Embryonic facial prominence (tissue), 1 donor: ENCODE results near the gene ARHGAP18.

ENCODE experiments used
- DNase-seq: peaks from one replicate; pipeline ENCODE4 v3.0.0-alpha.2; 2016; ENCODE audit errors: extremely low spot score

ARHGAP18 gene

DNA sequence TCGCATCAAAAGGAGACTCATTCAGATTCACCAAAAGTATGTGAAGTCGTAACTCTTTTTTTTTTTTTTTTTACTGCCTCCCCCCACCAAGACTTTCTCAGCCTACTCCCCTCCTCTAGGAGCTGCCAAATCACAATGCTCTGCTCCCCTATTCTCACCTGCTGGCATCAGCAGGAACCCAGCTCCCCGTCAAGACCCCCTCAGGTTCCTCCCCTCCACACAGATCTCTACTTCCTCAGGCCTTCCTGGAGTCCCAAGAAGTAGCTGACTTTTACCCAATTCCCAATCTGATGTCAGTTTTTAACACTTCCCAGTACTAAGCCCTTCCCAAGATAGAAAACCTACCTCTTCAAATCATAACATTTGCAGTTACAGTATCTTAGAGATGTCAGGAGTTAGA lies 39.3 kb downstream of the ARHGAP18 start:
- no peak for DNase-seq

DNA sequence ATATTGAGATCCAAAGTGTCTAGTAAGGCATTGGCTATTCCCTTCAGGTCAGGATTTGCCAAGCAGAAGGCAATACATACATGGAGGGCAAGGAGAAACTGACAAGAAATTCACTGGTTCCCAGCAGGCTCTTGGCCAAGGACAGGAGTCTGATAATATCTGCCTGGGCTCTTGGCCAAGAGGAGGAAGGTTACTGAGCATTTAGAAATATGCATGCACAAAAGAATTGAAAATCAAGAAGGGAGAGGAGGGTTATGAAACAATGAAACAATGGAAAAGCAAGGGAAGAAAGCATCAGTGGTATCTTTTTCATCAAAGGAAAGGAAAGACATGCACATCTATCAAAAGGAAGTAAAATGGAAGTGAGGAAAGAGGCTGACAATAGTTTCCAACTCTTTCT lies 42.4 kb downstream of the ARHGAP18 start:
- no peak for DNase-seq

DNA sequence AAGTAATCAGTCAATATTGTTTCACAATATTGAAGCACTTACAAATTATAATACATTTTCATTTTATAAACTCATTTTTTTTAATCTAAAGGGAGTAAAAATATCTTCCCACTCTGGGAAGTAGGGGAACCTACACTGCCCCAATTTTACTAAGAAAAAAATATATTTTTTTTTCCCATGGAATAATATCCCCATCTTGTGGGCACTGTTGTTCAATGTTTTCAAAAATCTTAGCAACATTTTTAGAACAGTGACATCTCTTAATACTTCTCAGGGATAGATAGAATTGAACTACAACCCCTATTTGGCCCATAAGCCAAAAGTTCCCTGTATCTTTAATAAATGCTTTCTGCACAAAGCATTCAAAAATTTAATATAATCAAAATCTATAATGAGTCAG lies 42.9 kb downstream of the ARHGAP18 start:
- DNase-seq: no peak

DNA sequence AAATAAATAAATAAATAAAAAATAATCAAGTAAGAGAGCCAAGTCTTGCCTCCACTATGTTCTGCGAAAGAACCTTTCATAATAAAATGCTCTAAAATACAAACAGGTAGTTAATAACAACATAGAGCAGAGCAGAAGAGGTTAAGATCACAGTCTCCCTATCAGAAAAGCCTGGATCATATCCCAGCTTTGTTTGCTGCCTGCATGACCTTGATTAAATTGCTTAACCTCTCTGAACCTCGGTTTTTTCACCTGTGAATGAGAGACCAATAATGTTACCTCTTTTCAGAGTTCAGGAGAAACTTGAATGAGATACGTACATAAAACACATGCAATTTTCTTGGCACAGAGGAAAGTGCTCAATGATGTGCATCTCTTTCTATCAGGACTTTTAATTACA lies 44.4 kb downstream of the ARHGAP18 start:
- DNase-seq: no peak

DNA sequence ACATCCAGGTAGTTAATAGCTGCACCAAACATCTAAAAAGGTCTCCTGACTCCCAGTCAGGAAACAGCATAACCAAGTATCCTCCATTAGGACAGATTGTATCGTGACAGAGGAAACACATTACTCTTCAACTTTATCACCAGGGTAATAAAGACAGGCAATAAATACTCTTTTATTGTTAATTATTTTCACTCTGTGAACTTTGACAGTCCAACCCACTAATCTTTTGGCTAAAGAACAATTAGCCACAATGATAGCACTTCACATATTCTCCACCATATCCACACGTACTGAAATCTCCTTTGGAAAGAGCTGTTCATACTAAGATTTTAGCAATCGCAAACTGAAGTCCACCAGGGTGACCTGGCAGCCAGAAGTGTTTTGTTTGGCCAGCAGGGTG lies 46.4 kb downstream of the ARHGAP18 start:
- no peak for DNase-seq

DNA sequence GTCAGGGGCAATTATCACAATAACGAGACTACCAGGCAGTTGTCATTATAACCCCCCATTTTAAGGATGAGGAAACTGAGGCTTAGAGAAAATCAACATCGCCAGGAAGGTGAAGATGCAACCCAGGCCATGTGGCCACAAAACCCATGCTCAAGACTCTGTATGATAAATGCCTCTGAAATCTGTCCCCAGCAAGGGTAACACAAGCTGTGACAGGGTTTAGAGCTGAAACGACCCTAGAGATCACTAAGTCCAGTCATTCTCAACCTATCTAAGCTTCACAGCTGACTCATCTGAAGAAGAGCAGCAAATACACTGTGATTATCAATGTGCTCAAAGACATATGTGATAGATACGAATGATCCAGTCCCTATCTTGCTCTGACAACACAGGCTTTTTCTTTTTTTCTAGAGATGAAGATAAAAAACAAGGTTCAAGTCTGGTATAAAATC lies 47.0 kb downstream of the ARHGAP18 start:
- DNase-seq: no peak

DNA sequence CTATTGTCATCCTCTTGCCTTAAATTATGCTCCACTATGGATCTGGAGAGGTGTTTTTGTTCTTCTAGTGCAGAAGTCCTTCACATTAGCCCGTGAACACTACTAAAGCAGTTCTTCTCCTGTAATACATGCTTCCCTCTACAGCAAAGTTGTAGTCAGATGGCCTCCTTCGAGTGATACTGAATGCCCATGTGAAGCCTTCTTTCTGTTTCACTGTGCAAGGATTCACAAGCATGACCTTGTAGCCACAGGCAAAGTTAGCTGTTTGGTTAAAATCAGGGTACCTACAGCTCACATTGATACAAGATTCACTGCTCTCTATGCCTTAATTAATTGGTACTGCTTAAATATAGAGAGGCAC lies 47.6 kb downstream of the ARHGAP18 start:
- DNase-seq: no peak

DNA sequence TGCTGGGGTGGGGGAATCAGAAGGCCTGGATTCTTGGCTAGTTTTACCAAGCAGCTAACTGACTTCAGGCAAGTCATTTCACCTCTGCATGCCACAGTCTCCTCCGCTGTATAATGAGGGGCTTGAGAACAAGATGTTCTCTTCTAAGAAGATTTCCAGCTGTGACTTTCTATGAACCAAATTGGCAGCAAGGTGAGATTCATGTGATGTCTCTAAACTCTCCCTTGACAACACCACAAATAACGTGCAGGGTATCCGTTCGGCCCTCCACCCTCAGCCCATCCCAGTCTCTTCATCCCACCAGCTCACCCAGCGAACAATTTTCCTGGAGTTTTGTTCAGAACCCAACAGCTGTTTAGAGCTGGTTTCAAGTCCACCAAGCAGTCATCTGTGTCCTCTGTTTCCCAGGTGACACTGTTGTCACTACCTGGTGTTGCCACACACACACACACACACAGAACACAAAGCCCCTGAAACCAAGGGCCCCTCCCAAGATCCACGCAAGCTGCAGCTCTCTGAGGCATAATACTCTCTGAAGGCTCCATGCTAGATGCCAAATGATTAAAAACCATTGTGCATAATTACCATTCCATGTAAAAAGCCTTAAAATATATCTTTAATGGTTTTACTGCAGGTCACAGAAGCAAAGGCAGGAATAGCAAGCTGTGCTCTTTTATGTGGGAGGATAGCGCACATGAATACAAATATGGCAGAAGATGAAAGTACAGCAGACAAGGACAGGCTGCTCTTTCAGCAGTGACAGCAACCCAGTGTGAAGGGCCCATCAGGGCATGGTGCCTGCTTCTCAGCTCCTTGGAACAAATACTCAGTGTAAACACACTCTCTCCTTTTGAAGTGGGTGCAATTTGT lies 48.2 kb downstream of the ARHGAP18 start:
- DNase-seq: no peak

DNA sequence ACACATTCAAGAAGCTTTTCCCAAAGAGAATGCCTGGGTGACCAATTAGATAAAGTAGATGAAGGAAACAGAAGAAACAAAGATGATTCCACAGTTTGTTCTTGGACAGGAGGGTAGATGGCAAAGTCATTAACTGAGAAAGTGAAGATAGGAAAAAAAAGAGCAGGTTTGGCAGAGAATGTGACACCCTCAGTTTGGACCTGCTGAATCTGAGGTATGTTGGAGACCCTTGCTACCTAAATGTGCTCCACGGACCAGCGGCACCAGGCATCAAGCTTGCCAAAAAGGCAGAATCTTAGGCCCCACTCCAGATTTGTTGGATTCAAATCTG lies 49.7 kb downstream of the ARHGAP18 start:
- no peak for DNase-seq

DNA sequence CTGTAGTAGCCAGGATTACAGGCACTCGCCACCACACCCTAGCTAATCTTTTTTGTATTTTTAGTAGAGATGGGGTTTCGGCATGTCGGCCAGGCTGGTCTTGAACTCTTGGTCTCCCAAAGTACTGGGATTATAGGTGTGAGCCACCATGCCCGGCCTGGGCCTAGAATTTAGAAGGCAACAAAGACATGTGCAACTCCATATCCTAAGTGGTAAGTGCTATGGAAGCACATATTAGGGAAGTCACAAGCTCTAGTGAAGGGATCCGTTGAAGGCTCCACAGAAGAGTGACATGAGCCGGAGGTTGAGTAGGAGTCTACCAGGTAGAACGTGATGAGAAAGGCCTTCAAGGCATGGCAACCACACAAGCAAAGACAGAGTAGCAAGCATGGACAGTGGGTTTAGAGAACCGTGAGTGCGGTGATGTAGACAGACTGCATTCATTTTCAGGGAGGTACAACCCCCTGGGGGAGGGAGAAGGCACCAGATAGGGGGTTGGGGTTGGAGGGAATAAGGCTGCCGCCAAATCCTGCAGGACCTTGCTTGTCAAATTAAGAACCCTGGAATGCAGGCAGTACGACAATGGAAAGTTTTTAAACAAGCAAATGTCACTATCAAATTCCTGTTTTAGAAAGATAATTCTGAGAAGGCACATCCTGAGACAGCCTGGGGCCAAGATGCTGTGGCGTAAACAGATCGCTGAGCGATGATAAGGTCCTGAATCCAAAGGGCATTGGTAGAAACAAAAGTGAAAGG lies 50.2 kb downstream of the ARHGAP18 start:
- DNase-seq: no peak

DNA sequence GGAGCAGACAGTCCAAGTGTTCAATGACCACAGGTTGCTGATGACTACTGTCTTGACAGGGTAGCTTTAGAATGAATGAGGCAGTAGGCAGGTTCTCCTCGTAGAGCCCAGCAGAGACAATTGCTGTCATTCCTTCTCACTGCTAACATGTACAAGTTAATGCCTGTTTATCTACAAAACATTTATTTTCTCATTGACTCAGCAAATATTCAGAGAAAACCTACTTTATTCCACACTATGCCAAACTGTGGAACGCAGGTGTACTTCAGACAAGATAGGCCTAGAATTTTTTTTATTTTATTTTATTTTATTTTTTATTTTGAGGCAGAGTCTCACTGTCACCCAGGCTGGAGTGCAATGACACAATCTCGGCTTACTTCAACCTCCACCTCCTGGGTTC lies 50.8 kb downstream of the ARHGAP18 start:
- DNase-seq: no peak

DNA sequence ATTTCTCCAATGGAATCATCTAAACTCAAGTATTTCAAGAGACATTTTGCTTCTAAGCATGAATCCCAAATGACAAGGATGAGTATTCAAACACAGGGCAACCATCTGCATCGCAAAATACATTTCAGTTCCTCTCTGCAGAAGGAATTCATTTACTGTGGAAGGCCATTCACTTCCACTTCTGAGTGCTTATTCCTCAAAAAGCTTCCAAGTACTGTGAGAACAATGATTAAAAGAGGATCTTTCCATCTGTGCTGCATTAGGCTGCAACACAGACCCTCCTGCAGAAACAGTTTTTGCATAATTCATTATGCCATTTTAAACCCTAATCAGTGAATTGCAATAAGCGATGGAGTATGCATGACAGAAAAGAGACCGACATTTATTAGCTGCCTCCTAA lies 52.5 kb downstream of the ARHGAP18 start:
- no peak for DNase-seq

DNA sequence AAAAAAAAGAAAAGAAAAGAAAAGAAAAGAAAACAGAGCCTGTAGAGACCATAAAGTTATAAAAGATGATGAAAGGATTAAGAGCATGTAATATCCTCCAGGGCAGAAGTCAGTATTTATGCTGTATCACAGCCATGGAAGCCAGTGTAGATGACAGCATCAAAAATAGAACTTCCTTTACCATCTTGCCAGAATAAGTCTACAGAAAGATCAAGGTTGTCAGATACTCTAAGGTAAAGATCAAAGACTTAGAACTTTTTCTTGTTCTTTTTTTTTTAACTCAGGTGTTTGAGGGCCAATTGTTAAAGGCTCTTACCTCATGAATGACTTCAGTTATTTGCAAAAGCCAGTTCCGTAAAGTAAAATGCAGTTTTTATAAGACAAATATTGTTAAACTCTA lies 54.6 kb downstream of the ARHGAP18 start:
- DNase-seq: no peak

DNA sequence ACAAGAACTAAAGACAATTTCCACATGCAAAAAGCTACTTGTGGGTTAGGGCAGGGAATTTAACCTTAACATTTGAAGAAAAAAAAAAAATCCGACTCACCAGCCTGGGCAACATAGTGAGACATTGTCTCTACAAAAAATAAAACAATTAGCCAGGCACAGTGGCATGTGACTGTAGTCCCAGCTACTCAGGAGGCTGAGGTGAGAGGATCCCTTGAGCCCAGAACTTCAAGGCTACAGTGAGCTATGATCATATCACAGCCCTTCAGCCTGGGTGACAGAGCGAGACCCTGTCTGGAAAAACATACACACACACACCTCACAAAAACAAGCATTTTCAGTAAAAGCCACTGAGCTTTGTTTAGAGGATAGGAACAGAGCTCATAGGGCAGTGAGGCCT lies 56.2 kb downstream of the ARHGAP18 start:
- DNase-seq: no peak

DNA sequence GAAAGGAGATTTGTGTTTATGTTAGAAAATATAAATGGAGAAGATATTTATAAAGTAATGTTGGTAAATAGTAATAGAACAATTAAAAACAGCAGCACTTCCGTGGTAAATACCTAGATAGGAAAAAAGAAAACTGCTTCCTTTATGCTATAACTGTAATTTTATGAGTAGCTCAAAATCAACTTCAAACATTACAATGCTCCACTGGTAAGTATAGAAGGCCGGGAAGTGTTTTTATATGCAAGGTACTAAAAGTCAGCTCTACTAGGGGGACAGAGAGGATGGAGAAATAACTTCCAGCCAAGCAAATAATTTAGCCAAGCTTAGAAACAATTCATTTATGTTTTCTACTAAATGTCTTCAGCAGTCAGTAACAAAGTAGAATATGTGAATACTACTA lies 56.7 kb downstream of the ARHGAP18 start:
- no peak for DNase-seq

DNA sequence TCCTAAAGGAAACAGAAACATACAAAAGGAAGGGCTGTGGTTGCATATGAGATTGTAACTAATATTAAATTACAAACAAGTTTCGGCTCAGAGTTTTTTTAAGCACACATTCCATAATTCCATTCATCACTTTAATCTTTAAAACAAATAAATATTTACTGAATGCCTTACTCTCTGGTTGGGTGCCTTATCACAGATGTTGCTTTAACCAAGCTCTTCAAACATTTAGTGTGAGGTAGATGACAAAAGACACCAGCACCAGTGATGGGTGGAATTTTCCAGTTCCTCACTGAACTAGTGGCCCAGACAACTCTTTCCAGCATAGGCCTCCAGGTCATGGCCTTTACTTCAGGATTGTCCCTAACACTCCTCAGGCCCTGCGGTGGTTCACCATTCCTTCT lies 58.7 kb downstream of the ARHGAP18 start:
- no peak for DNase-seq

DNA sequence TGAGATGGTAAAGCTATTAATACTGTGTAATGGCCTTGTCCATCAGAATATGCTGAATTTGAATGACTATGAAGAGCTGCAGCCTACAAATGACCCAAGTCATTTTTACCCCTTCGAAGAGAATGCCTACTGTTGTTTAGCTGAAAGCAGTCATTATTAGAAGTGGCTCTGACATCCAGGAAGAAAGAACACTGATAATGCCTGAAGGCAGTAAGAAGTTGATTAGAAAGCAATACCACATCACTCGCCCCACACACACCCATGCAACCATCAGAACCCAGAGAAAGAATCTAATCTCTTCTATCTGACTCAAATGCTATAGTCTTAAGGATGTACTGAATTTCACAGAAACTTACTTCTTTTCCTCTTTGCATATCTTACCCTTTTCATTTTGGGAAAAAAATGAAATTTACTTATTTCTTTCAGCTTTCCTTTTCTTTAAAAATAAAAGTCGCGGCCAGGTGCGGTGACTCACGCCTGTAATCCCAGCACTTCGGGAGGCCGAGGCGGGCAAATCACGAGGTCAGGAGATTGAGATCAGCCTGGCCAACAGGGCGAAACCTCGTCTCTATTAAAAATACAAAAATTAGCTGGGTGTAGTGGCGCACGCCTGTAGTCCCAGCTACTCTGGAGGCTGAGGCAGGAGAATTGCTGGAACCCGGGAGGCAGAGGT lies 61.0 kb downstream of the ARHGAP18 start:
- no peak for DNase-seq

DNA sequence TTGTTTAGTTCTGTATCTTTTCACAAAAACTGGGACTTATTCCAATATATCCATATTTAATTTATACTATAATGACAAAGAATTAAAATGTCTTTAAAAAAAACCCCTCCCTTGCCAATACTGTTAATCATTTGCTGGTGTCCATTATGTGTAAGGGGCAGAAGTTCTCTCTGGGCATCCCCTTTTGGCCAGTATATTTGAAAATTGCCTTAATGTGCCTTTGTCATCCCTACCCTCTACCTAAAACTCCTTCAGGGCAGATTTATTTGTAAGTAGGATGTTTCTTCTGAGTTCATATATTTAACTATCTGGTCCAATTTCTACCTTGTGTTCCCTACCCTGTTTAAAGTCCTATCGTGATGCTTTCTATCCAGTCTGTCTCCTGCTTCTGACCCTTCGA lies 62.9 kb downstream of the ARHGAP18 start:
- no peak for DNase-seq

DNA sequence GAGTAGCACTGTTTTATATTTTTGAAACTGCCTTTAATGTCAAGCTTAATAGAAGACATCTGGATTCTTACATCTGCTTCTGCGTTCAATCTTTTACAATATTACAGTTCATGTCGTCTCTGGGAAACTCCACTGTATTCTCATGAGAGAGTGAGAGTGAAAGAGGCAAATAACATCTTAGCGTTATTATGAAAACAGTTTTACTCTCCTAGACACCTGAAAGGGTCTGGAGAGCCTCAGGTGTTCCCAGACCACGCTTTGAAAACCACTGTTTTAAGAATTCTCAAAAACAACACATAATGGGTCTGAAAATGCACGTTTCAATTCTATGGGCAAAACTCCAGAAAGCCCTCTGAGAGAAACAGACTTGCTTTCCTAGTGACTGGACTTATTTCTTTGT lies 63.3 kb downstream of the ARHGAP18 start:
- DNase-seq: no peak

DNA sequence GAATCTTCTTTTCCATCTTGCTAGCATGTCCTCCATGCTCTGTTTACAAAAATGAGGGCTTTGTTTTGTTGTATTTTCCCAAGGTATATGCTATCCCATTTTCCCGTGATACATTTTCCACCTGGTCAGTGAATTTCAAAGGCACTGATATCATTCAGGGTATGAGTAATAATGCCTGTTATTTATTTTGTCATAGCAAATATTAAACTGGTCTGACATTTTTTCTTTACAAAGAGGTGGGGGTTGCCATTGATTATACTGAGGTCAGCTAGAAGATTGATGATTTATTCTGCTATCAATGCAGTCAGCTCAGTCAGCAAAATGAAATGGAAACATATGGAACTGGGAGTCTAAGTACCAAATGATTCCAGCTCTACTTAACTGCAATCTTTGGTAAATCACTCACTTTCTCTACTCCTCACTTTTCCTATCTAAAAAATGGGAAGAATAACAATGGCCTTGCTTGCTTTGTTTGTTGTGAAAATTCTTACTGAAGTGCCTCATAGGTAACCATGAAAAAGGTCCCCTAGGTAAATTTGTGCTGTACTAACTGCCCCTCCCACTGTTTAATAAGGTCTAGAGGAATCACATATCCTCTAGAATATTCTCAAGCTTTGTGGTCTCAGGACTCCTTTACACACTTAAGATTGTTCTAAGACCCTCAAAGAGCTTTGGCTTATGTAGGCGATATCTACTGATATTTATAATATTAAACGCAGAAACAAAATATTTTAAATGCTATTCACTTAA lies 64.0 kb downstream of the ARHGAP18 start:
- DNase-seq: no peak

DNA sequence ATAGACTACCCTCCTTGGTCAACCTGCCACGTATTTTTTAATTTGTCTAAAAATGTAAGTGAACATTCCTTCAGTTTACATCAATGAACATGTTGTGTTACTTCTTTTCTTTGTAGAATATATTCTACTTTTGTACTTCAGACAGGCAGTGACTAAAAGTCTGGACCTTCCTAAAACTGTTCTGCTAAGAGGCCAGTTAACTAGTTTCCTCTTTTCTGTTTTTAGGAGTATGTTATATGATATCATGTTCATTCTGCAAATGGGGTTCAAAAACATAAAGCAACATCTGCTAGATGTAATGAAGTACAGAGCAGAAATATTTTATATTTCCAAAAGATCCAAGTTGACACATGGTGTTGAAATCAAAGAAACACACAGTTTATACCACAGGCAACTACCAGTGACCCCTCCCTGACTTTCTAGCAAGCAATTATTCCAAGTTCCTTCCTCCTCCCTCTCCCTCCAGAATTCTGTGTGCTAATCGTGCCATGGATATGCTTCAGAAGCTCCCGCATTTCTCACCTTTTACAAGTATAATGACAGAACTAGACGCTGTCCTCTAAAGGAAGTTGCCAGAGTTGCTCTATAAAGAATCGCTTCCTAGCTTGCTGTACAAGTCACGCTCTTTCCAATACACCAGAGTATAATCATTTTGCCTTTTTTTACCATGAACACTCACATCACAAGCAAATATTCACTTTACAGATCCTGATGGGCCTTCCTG lies 64.7 kb downstream of the ARHGAP18 start:
- no peak for DNase-seq
